ENCODE results near the gene GDPGP1.

GRCh38 chr15:90234096-90234988 lies at the start of gene GDPGP1:
- TF ChIP-seq POLR2A (IDR thresholded peaks at IDR 0.05) (no peak), CTCF (IDR thresholded peaks at IDR 0.05) (no peak)
